Suprapubic skin (tissue), 4 donors: ENCODE results near the gene LARGE1. TPM values are rescaled to one million over a fixed set of nuclear protein-coding genes. Genes with fewer than 3 reads are reported as not detected.

ENCODE experiments used
- DNase-seq, 2 donors: peaks; one replicate each; pipeline ENCODE4 v3.0.0-alpha.2; 2019; ENCODE audit warnings: low spot score in 2 of 2
- H3K27ac ChIP-seq: fragments of 200-600 bp; sonication (generic); one replicate; pipeline ENCODE4 v1.5.1; 2019
- H3K27me3 ChIP-seq: fragments of 200-600 bp; sonication (generic); one replicate; pipeline ENCODE4 v1.5.1; 2019
- H3K36me3 ChIP-seq: fragments of 200-600 bp; sonication (generic); one replicate; pipeline ENCODE4 v1.5.1; 2019
- H3K4me1 ChIP-seq: fragments of 200-600 bp; sonication (generic); one replicate; pipeline ENCODE4 v1.5.1; 2019
- H3K4me3 ChIP-seq: fragments of 200-600 bp; sonication (generic); one replicate; pipeline ENCODE4 v1.5.1; 2019; ENCODE audit warnings: mild to moderate bottlenecking
- H3K9me3 ChIP-seq: fragments of 200-600 bp; sonication (generic); one replicate; pipeline ENCODE4 v1.5.1; 2019
- EP300 ChIP-seq: sonication (generic); formaldehyde crosslinking; IDR thresholded peaks from one replicate; pipeline ENCODE4 v1.6.1; 2017; ENCODE audit warnings: antibody characterized with exemption
- POLR2A ChIP-seq, 2 donors: fragments of 450-650 bp; IDR thresholded peaks; one replicate each; pipeline ENCODE4 v1.6.1; 2017; ENCODE audit warnings: antibody characterized with exemption in 2 of 2, mild to moderate bottlenecking in 2 of 2, moderate library complexity in 2 of 2
- POLR2AphosphoS5 ChIP-seq, 3 donors: sonication (generic); formaldehyde crosslinking; IDR thresholded peaks; one replicate each; pipeline ENCODE4 v1.6.1; 2017; ENCODE audit warnings: antibody characterized with exemption in 3 of 3
- WGBS: methylation state at CpG from one replicate; pipeline ENCODE4 v1.1.5; 2018; 5-methylcytosine and 5-hydroxymethylcytosine counted together
- total RNA-seq, 4 donors: library from RNA; depleted of rRNA; stranded (reverse); fragments of >200 nt; gene quantifications; one replicate each; pipeline ENCODE4 v1.1.0, GENCODE V29; 2016
- TF ChIP-seq, protein P1 (sequence below), 2 donors: fragments of 200-600 bp in 1 of 2; fragments of 450-650 bp in 1 of 2; sonication (generic) in 1 of 2; IDR thresholded peaks; one replicate each; pipeline ENCODE4 v1.5.1; 2016 to 2019; ENCODE audit warnings: antibody characterized with exemption in 2 of 2, mild to moderate bottlenecking in 1 of 2, moderate library complexity in 1 of 2

Gene LARGE1
- total RNA-seq, 4 donors from 2014 or later, result 12.1 to 41.6 (median 21.1) TPM

DNA sequence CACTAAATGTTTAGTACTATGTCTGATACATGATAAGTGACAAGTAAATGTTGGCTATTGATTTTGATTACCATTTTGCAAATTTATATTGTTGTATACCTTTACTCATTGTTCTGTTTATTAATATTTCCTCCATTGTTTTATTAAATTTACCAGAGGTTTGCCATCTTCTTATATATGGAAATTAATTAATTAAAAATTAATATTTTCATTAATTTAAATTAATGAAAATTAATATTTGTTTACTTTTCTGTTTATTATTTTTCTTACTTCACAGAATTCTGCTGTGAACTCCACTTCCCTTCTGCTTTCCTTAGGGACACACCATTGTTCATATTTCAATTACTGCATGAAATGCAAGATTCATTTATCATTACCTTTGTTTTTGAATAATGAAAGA is 331.0 kb downstream of the LARGE1 start:
- no peaks in the 10 kb centered on the region for H3K27me3 ChIP-seq
- no peak overlapping the region for H3K4me3 ChIP-seq
- no peak overlapping the region for H3K27ac ChIP-seq
- TF ChIP-seq, protein P1, sequence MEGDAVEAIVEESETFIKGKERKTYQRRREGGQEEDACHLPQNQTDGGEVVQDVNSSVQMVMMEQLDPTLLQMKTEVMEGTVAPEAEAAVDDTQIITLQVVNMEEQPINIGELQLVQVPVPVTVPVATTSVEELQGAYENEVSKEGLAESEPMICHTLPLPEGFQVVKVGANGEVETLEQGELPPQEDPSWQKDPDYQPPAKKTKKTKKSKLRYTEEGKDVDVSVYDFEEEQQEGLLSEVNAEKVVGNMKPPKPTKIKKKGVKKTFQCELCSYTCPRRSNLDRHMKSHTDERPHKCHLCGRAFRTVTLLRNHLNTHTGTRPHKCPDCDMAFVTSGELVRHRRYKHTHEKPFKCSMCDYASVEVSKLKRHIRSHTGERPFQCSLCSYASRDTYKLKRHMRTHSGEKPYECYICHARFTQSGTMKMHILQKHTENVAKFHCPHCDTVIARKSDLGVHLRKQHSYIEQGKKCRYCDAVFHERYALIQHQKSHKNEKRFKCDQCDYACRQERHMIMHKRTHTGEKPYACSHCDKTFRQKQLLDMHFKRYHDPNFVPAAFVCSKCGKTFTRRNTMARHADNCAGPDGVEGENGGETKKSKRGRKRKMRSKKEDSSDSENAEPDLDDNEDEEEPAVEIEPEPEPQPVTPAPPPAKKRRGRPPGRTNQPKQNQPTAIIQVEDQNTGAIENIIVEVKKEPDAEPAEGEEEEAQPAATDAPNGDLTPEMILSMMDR (IDR thresholded peaks at IDR 0.05), result no peak
- TF ChIP-seq POLR2AphosphoS5 (IDR thresholded peaks at IDR 0.05), result no peak
- TF ChIP-seq POLR2A (IDR thresholded peaks at IDR 0.05), result no peak
- no peak for TF ChIP-seq EP300
- no peaks in the 10 kb centered on the region for H3K4me1 ChIP-seq
- H3K9me3 ChIP-seq, result no peaks in the 10 kb centered on the region
- H3K36me3 ChIP-seq, result no peaks in the 10 kb centered on the region
- DNase-seq, result no peak

GRCh38 chr22:33588860-33589259 is 331.4 kb downstream of the LARGE1 start:
- Histone ChIP-seq H3K27ac (no peak overlapping the region), H3K9me3 (no peaks in the 10 kb centered on the region), H3K27me3 (no peaks in the 10 kb centered on the region), H3K4me1 (no peaks in the 10 kb centered on the region), H3K4me3 (no peak overlapping the region), H3K36me3 (no peaks in the 10 kb centered on the region)
- 89% methylated on average over 2 of the region's 2 CpGs for WGBS
- no peak for DNase-seq
- TF ChIP-seq EP300 (no peak), POLR2A (IDR thresholded peaks at IDR 0.05) (no peak), POLR2AphosphoS5 (IDR thresholded peaks at IDR 0.05) (no peak)
- TF ChIP-seq, protein P1 (IDR thresholded peaks at IDR 0.05), result no peak

GRCh38 chr22:33584152-33584551 is 336.1 kb downstream of the LARGE1 start:
- Histone ChIP-seq H3K36me3 (no peaks in the 10 kb centered on the region), H3K27me3 (no peaks in the 10 kb centered on the region), H3K27ac (no peak overlapping the region), H3K4me3 (no peak overlapping the region), H3K9me3 (no peaks in the 10 kb centered on the region), H3K4me1 (peaks cover under 1% of the 10 kb centered on the region)
- no peak for DNase-seq
- TF ChIP-seq, protein P1 (IDR thresholded peaks at IDR 0.05), result no peak
- no peak for TF ChIP-seq POLR2A (IDR thresholded peaks at IDR 0.05)
- no peak for TF ChIP-seq EP300
- TF ChIP-seq POLR2AphosphoS5 (IDR thresholded peaks at IDR 0.05), result no peak
- 76% methylated on average over 5 of the region's 5 CpGs for WGBS

DNA sequence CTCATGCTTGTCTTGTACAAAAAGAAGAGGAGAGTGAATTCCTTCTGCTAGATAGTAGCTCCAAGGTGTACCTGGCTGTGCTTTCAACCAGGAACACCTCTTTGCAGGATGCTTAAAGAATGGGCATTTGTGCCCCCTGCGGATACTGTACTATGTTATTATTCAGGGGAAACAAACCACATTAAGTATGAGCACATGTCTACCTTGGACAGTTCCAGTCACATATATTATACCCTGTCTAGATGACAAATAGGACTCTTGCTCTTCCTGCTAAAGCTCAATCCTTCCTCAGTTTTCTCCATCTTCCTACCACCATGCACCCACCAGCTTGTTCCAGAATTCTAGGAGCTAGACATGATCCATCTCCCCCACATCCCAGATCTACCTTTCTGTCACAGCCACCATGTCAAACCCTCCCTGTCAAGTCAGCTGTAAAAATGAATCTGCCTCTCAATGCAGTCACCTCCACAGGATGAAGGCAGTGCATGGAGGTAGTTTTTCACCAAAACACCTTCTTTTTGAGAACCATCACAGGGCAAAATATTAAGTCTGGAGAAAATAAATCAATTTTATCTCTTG is 337.4 kb downstream of the LARGE1 start:
- no peaks in the 10 kb centered on the region for H3K9me3 ChIP-seq
- TF ChIP-seq POLR2A (IDR thresholded peaks at IDR 0.05) (no peak), POLR2AphosphoS5 (IDR thresholded peaks at IDR 0.05) (no peak), EP300 (no peak)
- TF ChIP-seq, protein P1 (IDR thresholded peaks at IDR 0.05), result no peak
- no peaks in the 10 kb centered on the region for H3K36me3 ChIP-seq
- no peak overlapping the region for H3K27ac ChIP-seq
- no peak for DNase-seq
- no peak overlapping the region for H3K4me3 ChIP-seq
- 100% methylated on average over 1 of the region's 1 CpG for WGBS
- H3K27me3 ChIP-seq, result no peaks in the 10 kb centered on the region
- peaks cover 3% of the 10 kb centered on the region for H3K4me1 ChIP-seq

GRCh38 chr22:33580310-33580709 is 340.0 kb downstream of the LARGE1 start:
- TF ChIP-seq POLR2AphosphoS5 (IDR thresholded peaks at IDR 0.05), result no peak
- TF ChIP-seq POLR2A (IDR thresholded peaks at IDR 0.05), result no peak
- TF ChIP-seq, protein P1 (IDR thresholded peaks at IDR 0.05), result no peak
- no peak for TF ChIP-seq EP300
- H3K9me3 ChIP-seq, result no peaks in the 10 kb centered on the region
- no peaks in the 10 kb centered on the region for H3K27me3 ChIP-seq
- no peak overlapping the region for H3K27ac ChIP-seq
- no peak for DNase-seq
- H3K36me3 ChIP-seq, result no peaks in the 10 kb centered on the region
- H3K4me3 ChIP-seq, result no peak overlapping the region
- 85% methylated on average over 7 of the region's 7 CpGs for WGBS
- H3K4me1 ChIP-seq, result peaks cover 3% of the 10 kb centered on the region
